HepG2 (cell line): Measurements from ENCODE around the gene TMEM273. TPM values are rescaled to one million over a fixed set of nuclear protein-coding genes. Genes with fewer than 3 reads are reported as not detected.

ENCODE experiments used
- ATAC-seq: fragments of 200-7000 bp; cut with Tn5 transposase; 3 replicates; pipeline ENCODE4 v1.9.1; 2020; ENCODE audit warnings: mild to moderate bottlenecking, moderate library complexity
- BruUV-seq: library from RNA; stranded (reverse); fragments of 400-500 nt; replicated peaks from 2 replicates; lab custom pipeline; 2021; lab: Mats Ljungman, UMichigan
- CTCF ChIA-PET: fragments of 300-600 bp; formaldehyde crosslinking; extraction: SDS; loops from one replicate; lab custom pipeline; 2021; ENCODE audit warnings: low total read pairs, inconsistent platforms, low intra/inter-chr PET ratio; lab: Yijun Ruan, JAX
- POLR2A ChIA-PET: fragments of 350-600 bp; sonication (Branson Sonifier 250); formaldehyde crosslinking; loops from one replicate; lab custom pipeline; 2020; ENCODE audit warnings: antibody characterized with exemption, inconsistent platforms; lab: Yijun Ruan, JAX
- DNase-seq: peaks from one replicate; pipeline ENCODE4 v3.0.0-alpha.2; 2015; ENCODE audit warnings: low spot score
- FAIRE-seq: peaks from 3 replicates; lab custom pipeline; 2011; peaks lifted over from hg19 to GRCh38; lab: Jason Lieb, UNC
- H2AFZ ChIP-seq: one replicate; pipeline ENCODE4 v1.6.1; 2011; ENCODE audit warnings: low read length, inconsistent platforms
- H3K27ac ChIP-seq: fragments of 300-600 bp; 3 replicates; pipeline ENCODE4 v1.8.0; 2011; ENCODE audit warnings: mixed run types, mild to moderate bottlenecking, mixed read lengths, low read length, inconsistent platforms; ENCODE audit not compliant: insufficient read depth; ENCODE audit errors: extremely low read length
- H3K27me3 ChIP-seq, 2 experiments: fragments of 200-600 bp in 1 of 2; 2 replicates in 1 of 2; 3 replicates in 1 of 2; pipeline versions ENCODE4 v1.6.0 to v1.8.0; 2011; ENCODE audit warnings: low read length in 2 of 2, mild to moderate bottlenecking in 2 of 2, moderate library complexity in 2 of 2, inconsistent platforms in 1 of 2; ENCODE audit not compliant: insufficient read depth in 2 of 2, control insufficient read depth in 1 of 2
- H3K36me3 ChIP-seq, 2 experiments: fragments of 200-600 bp in 1 of 2; replicated peaks in 1 of 2; 2 replicates in 1 of 2; 3 replicates in 1 of 2; pipeline versions ENCODE4 v1.5.1 to v1.8.0; 2011; ENCODE audit warnings: low read length in 2 of 2, inconsistent platforms in 1 of 2; ENCODE audit not compliant: insufficient read depth in 2 of 2, control insufficient read depth in 1 of 2
- H3K4me1 ChIP-seq: 2 replicates; pipeline ENCODE4 v1.5.1; 2012; ENCODE audit warnings: low read length, inconsistent platforms; ENCODE audit not compliant: insufficient read depth
- H3K4me2 ChIP-seq: 2 replicates; pipeline ENCODE4 v1.6.0; 2011; ENCODE audit warnings: low read depth, low read length, inconsistent platforms
- H3K4me3 ChIP-seq, 3 experiments: fragments of 200-600 bp in 1 of 3; sonication (generic), shearing (Covaris generic) in 1 of 3; replicated peaks in 1 of 3; 2 replicates each; pipeline ENCODE4 v1.5.1; 2011 to 2016; ENCODE audit warnings: low read length in 3 of 3, inconsistent platforms in 2 of 3, low read depth in 2 of 3, mild to moderate bottlenecking in 2 of 3, control low read depth in 1 of 3, mixed read lengths in 1 of 3; ENCODE audit not compliant: insufficient read depth in 1 of 3
- H3K79me2 ChIP-seq: one replicate; pipeline ENCODE4 v1.6.1; 2011; ENCODE audit warnings: low read length, inconsistent platforms; ENCODE audit not compliant: insufficient read depth
- H3K9ac ChIP-seq: 2 replicates; pipeline ENCODE4 v1.6.0; 2011; ENCODE audit warnings: mild to moderate bottlenecking, low read depth, low read length, inconsistent platforms; ENCODE audit not compliant: insufficient read depth
- H3K9me3 ChIP-seq: 2 replicates; pipeline ENCODE4 v1.5.1; 2012; ENCODE audit warnings: mild to moderate bottlenecking, low read length
- H4K20me1 ChIP-seq: 2 replicates; pipeline ENCODE4 v1.6.0; 2011; ENCODE audit warnings: inconsistent platforms, mild to moderate bottlenecking, low read length, moderate library complexity; ENCODE audit not compliant: insufficient read depth
- ARID5B ChIP-seq: IDR thresholded peaks from 2 replicates; pipeline ENCODE4 v1.4.0; 2020; ENCODE audit warnings: mild to moderate bottlenecking, missing genetic modification reagents
- CAMTA2 ChIP-seq: sonication (generic); formaldehyde crosslinking; IDR thresholded peaks from 2 replicates; pipeline ENCODE4 v1.4.0; 2020; ENCODE audit warnings: mild to moderate bottlenecking, missing genetic modification reagents, borderline replicate concordance
- HOXA3 ChIP-seq: sonication (generic); formaldehyde crosslinking; IDR thresholded peaks from 2 replicates; pipeline ENCODE4 v1.5.0; 2020; ENCODE audit warnings: missing genetic modification reagents
- MAFF ChIP-seq: IDR thresholded peaks from 2 replicates; pipeline ENCODE4 v1.6.1; 2011; ENCODE audit warnings: low read depth, low read length, improper control_type of control experiment
- MAFK ChIP-seq, 2 experiments: IDR thresholded peaks in 1 of 2; conservative IDR thresholded peaks in 1 of 2; 2 replicates each; pipeline ENCODE4 v1.6.1; 2011; ENCODE audit warnings: improper control_type of control experiment in 2 of 2, low read length in 2 of 2
- RBAK ChIP-seq: sonication (generic); formaldehyde crosslinking; IDR thresholded peaks from 2 replicates; pipeline ENCODE4 v1.5.1; 2020; ENCODE audit warnings: mild to moderate bottlenecking, missing genetic modification reagents
- SSRP1 ChIP-seq: IDR thresholded peaks from 2 replicates; pipeline ENCODE4 v1.6.1; 2016; ENCODE audit warnings: control low read depth
- ZBTB25 ChIP-seq: IDR thresholded peaks from 2 replicates; pipeline ENCODE4 v1.6.1; 2018; ENCODE audit warnings: missing genetic modification reagents
- ZFP90 ChIP-seq: sonication (generic); formaldehyde crosslinking; IDR thresholded peaks from 2 replicates; pipeline ENCODE4 v1.8.0; 2022; ENCODE audit warnings: missing genetic modification reagents, mild to moderate bottlenecking, inconsistent platforms, borderline replicate concordance
- ZNF547 ChIP-seq: sonication (generic); formaldehyde crosslinking; IDR thresholded peaks from 2 replicates; pipeline ENCODE4 v1.5.1; 2020; ENCODE audit warnings: mild to moderate bottlenecking, missing genetic modification reagents
- ZNF710 ChIP-seq: sonication (generic); formaldehyde crosslinking; IDR thresholded peaks from 2 replicates; pipeline ENCODE4 v1.5.0; 2020; ENCODE audit warnings: mild to moderate bottlenecking, missing genetic modification reagents, borderline replicate concordance
- ZSCAN31 ChIP-seq: sonication (generic); formaldehyde crosslinking; IDR thresholded peaks from 2 replicates; pipeline ENCODE4 v1.5.0; 2020; ENCODE audit warnings: low read depth, mild to moderate bottlenecking, missing genetic modification reagents
- WGBS: methylation state at CpG from one replicate; pipeline ENCODE4 v1.1.6; 2017; ENCODE audit warnings: low lambda C conversion rate; 5-methylcytosine and 5-hydroxymethylcytosine counted together
- in situ Hi-C: cut with HindIII; loops from 2 replicates; pipeline ENCODE4 v1.10.0; 2017; ENCODE audit warnings: low pct_unique_long_range_greater_than_20kb; ENCODE audit not compliant: extremely low pct_ligation_motif_present
- intact Hi-C: fragments of 100-400 bp; cut with micrococcal nuclease; formaldehyde crosslinking; loops from one replicate; pipeline ENCODE4 v1.10.0; 2022; ENCODE audit not compliant: unreplicated experiment
- polyA plus RNA-seq, 8 experiments: library from polyadenylated mRNA; depleted of rRNA in 3 of 8; stranded (reverse) in 7 of 8; unstranded in 1 of 8; fragments of >200 nt; fragmentation: Illumina TruSeq in 4 of 8; extraction: Trizol in 4 of 8; gene quantifications; 2 replicates each; pipeline versions ENCODE4 v1.2.1 to v1.2.3, GENCODE V29; 2011 to 2016; ENCODE audit warnings: low read depth in 4 of 8, missing spikeins in 1 of 8, mixed read lengths in 1 of 8; ENCODE audit not compliant: insufficient read depth in 1 of 8
- total RNA-seq, 5 experiments: library from RNA; depleted of rRNA; stranded (reverse); fragments of >200 nt; fragmentation: Illumina TruSeq; extraction: Trizol; gene quantifications; 2 replicates each; pipeline ENCODE4 v1.2.3, GENCODE V29; 2016; ENCODE audit warnings: low read depth in 1 of 5

Gene TMEM273
- total and polyA plus RNA-seq, 2 of the 13 experiments (the other 11 are each of a cell fraction or from before 2014, with no cell fraction given) = not detected

GRCh38 chr10:49152037-49152436 lies 36.2 kb downstream of the TMEM273 start (continued):
- TF ChIP-seq ZNF710 (CRISPR knock-in tag) = no peak
- TF ChIP-seq ZNF547 (CRISPR knock-in tag) = no peak
- TF ChIP-seq ZSCAN31 = no peak

- BruUV-seq = no TSS peak
- 4% methylated on average over 1 of the region's 1 CpG for WGBS
- CTCF ChIA-PET = no interaction called here
- TF ChIP-seq CAMTA2 (CRISPR knock-in tag) = no peak
- TF ChIP-seq RBAK (CRISPR knock-in tag) = no peak
- no peak for TF ChIP-seq ARID5B (CRISPR knock-in tag)
- TF ChIP-seq ZFP90 (CRISPR knock-in tag) = no peak
- peak; percentile 82 for TF ChIP-seq MAFF
- no peak for TF ChIP-seq HOXA3 (CRISPR knock-in tag)
- TF ChIP-seq MAFK (conservative IDR thresholded peaks at IDR 0.05 in 1 of 2, IDR thresholded peaks at IDR 0.05 in 1 of 2; ENCODE audit: low read length in 2 of 2) = peak; percentile 74 to 87
- TF ChIP-seq SSRP1 (CRISPR knock-in tag) = no peak
- no peak for TF ChIP-seq ZBTB25 (CRISPR knock-in tag)
Measured at GRCh38 chr10:49151481-49151880, 36.7 kb downstream of the TMEM273 start.

More at GRCh38 chr10:49151481-49151880, 36.7 kb downstream of the TMEM273 start:
- FAIRE-seq (no peak), DNase-seq (no peak), ATAC-seq (no peak)
- Histone ChIP-seq H3K4me1 (no peaks in the 10 kb centered on the region), H2AFZ (no peak overlapping the region), H3K9ac (no peak overlapping the region), H3K4me2 (no peak overlapping the region), H3K9me3 (no peaks in the 10 kb centered on the region), H3K4me3 (no peak overlapping the region), H3K79me2 (no peaks in the 10 kb centered on the region), H3K27ac (no peak overlapping the region), H4K20me1 (no peaks in the 10 kb centered on the region), H3K27me3 (no peaks in the 10 kb centered on the region), H3K36me3 (no peaks in the 10 kb centered on the region)
- in situ Hi-C loops (no loop called here), intact Hi-C loops (no loop called here)
- POLR2A ChIA-PET = no interaction called here
